Cardiac septum (tissue), 1 donor: ENCODE results near the gene CNTNAP2. TPM values are rescaled to one million over a fixed set of nuclear protein-coding genes. Genes with fewer than 3 reads are reported as not detected.

Experiments
- DNase-seq: peaks from one replicate; pipeline ENCODE4 v3.0.0-alpha.2; 2020; ENCODE audit warnings: low spot score
- intact Hi-C: fragments of 100-400 bp; cut with DNase I; formaldehyde crosslinking; loops from one replicate; pipeline ENCODE4 v1.14.0; 2022
- total RNA-seq: library from RNA; stranded (reverse); fragmentation: NEBNext Ultra II Directional; extraction: Animal tissue kit (Norgen Biotek cat#: 25700); gene quantifications from one replicate; pipeline ENCODE4 v1.2.1, GENCODE V29; 2021
- donor health status: DM: no; HTN: no; CAD: no.

The CNTNAP2 gene
- total RNA-seq, 1 donor from 2014 or later, result 0.22 TPM

DNA sequence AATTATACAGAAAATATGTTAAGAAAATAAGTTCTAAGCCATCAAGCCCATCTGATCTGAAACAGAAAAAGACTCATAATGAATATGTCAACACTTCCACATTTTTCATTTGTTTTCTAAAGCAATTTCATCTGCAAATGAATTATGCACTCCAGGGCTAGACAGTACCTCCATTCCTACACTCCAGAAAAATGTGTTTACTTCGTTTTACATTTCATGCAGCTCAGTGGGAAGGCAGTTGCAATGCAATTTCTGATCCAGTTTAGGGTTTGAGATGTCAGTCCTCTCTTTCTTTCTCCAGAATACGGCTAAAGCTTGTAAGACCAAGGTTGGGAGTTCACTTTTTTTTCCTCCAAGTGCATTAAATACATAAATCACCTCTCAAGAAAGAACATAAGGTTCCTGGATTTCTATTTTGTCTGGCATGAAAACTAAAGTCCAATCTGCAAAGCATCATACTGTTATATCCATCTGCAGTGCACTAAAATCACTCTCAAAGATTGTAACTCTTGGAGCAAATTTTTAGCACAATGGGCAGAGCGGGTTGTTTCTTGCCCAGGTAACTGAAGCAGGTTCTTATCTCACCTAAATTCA lies 2125.2 kb downstream of the CNTNAP2 start:
- no peak for DNase-seq
- intact Hi-C loops, result no loop called here

DNA sequence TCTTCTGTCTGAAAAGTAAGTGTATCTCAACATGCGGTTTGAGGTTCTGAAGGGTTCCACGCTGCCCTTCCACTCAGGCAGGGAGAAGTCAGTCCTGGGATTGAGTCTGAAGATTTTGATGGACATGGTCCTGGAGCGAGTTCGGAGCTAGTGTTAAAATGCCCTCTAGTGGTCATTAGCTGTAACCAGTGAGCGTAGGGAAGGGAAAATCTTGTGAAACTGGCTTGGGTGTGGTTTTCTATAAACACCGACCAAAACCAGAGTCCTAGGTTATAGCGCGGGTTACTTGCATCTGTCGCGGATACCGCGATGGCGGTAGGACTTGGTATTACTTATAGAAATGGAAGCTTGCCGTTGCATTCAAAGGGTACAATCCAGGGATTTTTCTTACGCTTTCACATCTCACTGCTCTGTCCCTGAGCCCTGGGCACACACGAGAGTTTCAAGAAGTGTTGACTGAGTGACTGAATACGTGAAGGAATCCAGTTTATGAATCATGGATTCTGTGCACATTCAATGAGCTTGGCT lies 2125.8 kb downstream of the CNTNAP2 start:
- intact Hi-C loops, result no loop called here
- no peak for DNase-seq

DNA sequence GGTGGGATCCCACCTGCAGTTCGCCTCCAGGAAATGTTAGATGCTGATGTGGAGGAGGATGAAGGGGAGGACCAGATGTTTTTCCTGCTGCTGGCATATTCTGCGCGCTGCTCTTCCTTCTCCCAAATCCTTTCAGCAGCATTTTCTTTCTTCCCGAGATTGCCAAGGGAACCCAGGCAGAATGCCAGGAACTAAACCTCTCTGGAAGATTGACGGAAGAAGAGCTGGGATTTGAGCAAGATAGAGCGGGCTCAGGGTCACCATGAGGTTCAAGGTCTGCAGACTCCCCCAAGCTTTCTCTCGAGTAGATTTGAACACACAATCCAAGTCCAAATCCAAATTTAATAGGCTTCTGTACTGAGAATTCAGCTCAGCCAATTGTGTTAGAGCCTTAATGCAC lies 2128.8 kb downstream of the CNTNAP2 start:
- no peak for DNase-seq
- intact Hi-C loops, result no loop called here

DNA sequence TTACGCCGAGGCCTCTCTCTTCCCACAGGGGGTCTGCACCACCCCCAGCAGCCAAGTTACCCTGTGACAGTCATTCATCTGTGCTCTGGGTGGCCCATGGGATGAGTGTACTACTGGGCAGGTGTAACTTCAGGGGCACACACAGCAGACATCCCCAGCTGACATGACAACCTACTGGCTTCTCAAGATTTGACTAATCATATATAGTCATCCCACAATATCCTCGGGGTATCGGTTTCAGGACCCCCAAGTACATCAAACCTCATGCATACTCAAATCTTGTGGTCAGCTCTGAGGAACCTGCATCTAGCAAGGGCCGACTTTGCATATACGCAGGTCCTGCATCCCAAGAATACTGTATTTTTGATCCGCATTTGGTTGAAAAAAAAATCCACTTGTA lies 2137.0 kb downstream of the CNTNAP2 start:
- no peak for DNase-seq
- intact Hi-C loops, result no loop called here

DNA sequence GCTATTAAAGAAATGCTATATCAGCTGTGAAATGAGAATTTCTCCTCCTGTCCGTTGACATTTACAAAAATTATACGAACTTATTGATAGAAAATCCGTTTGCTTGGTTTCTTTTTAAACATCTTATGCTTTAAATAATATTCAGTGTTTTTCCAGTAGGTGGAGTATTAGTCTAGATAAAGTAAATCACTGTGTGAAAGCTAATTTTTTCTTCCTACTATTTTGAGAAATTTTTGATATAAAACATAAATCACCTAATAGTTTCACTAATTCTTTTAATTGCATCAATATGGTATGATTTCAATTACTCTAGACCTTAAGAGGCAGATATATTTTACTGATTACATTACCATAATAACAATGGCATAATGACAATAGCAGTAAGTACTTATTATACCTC lies 2138.7 kb downstream of the CNTNAP2 start:
- no peak for DNase-seq
- intact Hi-C loops, result no loop called here

DNA sequence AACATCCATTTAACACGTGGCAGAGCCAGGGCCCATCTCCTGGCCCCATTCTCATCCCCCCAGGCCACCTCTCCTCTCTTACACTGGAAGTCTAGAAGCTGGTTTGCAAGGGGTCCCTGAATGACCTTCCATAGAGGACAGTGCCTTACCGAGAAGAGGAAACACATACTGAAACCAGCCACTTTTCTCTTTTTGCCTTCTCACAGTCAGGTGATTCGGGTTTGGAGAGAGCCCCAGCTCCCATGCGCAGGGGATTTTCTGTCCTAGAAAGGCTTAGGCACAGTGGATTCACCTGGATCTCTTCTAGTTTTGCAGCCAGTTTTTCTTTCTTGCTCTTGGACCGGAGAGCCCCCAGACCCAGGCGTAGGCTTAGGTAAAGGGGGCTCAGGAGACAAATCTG lies 2139.8 kb downstream of the CNTNAP2 start:
- intact Hi-C loops, result no loop called here
- DNase-seq, result no peak

DNA sequence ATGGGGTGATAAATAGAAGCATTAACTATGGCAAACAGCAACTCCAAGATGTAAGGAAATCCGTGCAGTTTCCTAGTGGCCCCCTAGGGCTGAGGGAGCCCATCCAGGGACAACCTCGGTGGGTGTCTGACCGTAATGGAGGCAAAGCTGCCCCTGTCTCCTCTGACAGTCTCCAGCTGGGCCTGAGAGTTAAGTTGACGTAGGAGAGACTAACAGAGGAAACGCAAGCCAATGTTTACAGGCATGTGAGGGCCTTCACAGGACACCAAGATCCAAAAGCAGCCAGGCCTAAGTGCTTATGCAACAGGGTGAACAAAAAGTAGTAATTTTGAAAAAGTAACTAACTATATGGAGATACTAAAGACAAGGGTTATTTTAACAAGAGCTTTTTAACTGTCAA lies 2144.0 kb downstream of the CNTNAP2 start:
- no peak for DNase-seq
- intact Hi-C loops, result loop anchor here (10.0 kb wide), 1 partner anchor 1016 kb away; no protein-coding TSS in a partner anchor

DNA sequence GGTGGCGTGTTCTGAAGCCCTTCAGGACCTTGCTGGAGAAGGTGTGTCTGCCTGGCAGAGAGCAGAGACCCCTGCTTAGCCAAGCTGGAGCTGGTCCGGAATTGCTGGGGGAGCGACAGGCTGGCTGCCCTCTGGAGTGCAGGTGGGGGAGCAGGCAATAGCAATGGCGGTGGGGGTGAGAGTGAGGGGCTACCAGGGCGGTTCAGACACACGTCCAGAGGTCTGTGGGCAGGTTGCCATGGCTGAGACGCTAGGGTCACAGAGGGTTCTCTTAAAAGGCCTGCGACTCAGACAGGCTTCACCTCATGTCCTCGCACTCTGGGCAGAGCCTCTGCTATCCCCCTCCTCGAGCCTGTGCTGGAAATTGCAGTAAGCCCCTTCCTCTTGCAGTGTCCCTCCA lies 2144.9 kb downstream of the CNTNAP2 start:
- intact Hi-C loops, result loop anchor here (10.0 kb wide), 1 partner anchor 1017 kb away; no protein-coding TSS in a partner anchor
- no peak for DNase-seq

DNA sequence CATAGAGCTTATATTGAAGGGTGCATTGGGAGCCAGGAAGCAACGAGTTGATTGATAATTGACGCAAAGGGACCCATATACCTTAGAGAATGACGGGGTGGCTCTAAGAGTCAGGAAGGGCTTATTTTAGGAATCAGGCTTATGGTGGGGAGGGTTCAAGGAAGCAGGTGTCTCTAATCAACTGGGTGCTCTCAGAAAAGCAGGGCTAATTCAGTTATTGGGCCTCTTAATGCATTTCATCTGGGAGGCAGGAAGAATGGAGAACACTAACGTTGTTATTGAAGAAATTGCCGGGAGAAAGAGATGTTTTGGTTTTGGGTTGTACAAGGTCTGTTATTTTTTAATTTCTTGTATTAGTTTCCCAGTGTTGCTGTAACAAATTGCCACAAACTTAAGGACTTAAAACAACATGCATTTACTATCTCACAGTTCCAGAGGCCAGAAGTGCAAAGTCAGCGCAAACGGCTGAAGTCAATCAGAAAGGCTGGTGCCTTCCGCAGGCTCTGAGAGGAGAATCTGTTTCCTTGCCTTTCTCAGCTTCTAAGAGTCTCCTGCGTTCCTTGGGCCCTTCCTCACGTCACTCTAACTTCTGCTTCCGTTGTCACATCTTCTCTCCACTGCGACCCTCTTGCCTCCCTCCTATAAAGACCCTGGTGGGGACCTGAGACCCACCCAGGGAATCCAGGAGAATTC lies 2145.5 kb downstream of the CNTNAP2 start:
- intact Hi-C loops, result loop anchor here (10.0 kb wide), 1 partner anchor 1017 kb away; no protein-coding TSS in a partner anchor
- no peak for DNase-seq

DNA sequence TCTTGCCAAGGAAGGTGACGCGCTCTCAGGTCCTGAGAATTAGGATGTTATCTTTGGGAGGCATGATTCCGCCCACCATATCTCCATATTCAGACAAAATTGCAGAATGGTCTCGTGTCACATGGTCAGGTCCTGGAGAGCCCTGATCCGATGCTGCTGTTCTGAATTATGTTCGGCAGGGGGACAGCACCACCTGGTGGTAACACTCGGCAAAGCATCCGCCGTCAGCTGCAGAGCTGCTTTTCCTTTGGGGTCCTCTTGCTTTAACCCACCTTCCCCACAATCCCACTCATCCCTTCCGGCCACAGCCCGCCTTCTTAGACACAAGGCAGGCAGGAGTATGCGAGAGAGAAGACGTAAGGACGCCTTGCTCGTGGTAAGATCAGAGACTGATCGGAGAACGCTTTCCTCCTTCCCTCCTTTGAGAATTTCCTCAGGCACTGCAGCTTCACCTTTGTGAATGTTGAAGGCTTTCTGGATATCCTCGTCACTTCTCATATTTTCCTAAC lies 2146.2 kb downstream of the CNTNAP2 start:
- peak; percentile 80 for DNase-seq
- intact Hi-C loops, result loop anchor here (10.0 kb wide), 1 partner anchor 1018 kb away; no protein-coding TSS in a partner anchor

DNA sequence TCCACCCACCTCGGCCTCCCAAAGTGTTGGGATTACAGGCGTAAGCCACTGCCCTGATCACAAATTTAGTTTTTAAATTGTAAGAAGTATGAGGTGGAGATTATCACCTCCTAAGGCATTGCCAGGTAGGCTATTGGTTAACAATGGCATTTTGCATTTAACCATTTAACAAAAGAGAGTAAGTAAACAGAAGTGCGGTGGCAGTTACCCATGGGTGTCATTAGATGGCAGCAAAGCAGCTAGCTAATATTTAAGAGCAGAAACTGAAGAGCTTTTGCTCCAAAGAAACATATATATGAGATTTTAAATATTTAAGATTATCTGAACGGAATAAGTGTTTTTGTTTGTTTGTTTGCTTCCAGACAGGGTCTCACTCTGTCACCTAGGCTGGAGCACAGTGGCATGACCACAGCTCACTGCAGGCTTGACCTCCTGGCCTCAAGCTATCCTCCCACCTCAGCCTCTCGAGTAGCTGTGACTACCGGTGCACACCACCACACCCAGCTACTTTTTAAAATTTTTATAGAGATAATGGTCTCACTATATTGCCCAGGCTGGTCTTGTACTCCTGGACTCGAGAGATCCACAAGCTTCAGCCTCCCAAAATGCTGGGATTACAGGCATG lies 2148.4 kb downstream of the CNTNAP2 start:
- DNase-seq, result no peak
- intact Hi-C loops, result loop anchor here (10.0 kb wide), 1 partner anchor 1020 kb away; no protein-coding TSS in a partner anchor

DNA sequence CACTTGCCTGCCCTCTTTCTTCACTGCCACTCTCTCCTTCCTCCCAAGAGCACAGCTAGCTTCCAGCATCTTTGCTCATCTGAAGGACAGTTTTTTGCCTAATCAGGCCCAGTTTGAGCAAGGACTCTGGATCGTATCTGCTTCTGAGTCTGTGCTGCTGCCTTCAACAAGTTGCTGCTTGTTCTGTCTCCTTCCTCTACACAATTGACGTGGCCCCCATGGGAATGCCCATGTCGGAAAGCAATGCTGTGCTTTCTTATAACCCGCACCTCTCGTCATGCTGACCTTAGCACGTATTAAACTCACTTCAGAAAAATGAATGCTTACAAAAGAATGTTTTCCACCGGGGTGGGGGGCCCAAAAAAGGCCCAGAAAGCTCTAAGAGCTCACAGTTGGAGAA lies 2149.3 kb downstream of the CNTNAP2 start:
- intact Hi-C loops, result loop anchor here (10.0 kb wide), 1 partner anchor 1021 kb away; no protein-coding TSS in a partner anchor
- DNase-seq, result no peak

DNA sequence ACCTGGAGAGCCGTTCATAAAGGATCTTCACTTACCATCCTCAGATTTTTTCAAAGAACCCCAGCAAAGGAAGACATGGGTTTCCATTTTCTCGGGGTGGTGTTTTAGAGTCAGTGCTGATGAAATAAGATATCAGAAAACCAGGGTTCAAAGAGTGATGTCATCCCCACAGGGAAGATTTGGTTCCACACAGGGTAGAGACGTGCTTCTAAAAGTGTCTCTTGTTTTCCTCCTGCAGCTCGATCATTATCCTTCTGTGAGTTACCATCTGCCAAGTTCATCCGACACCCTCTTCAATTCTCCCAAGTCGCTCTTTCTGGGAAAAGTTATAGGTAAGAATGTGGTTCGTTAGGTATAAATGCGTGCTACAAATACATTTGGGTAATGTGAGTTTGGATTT lies 2150.2 kb downstream of the CNTNAP2 start:
- DNase-seq, result no peak
- intact Hi-C loops, result loop anchor here (10.0 kb wide), 1 partner anchor 1022 kb away; no protein-coding TSS in a partner anchor

DNA sequence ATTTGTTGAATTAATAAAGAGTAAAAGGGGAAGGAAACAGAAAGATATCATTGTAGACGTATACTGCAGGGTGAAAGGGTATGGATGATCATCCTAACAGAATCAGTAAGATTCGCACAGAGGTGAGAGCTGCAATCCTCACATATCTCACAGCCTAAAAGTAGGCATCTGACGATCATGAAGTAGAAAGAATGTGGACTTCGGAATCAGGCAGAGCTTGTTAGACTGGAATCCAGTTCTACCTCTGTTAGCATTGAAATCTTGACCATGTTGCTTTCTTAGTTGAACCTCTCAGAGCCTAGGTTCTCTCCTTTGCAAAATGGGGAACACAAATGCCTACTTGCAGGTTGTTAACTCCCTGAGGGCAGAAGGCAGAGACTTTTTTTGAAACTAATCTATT lies 2154.0 kb downstream of the CNTNAP2 start:
- no peak for DNase-seq
- intact Hi-C loops, result no loop called here

DNA sequence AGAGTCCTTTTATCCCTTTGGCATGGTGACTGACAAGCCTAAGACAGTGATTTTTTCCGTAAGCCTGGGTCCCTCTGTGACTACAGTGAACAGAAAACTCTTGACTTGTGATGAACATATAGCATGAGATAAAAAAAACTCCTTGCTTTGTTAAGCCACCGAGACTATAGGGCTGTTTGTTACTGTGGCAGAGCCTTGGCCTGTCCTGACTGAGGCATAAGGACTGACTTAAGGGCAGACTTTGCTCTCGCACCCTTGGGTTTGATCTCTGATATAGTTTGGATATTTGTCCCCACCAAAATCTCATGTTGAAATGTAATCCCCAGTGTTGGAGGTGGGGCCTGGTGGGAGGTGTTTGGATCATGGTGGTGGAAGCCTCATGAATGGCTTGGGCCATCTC lies 2157.5 kb downstream of the CNTNAP2 start:
- intact Hi-C loops, result no loop called here
- DNase-seq, result no peak

DNA sequence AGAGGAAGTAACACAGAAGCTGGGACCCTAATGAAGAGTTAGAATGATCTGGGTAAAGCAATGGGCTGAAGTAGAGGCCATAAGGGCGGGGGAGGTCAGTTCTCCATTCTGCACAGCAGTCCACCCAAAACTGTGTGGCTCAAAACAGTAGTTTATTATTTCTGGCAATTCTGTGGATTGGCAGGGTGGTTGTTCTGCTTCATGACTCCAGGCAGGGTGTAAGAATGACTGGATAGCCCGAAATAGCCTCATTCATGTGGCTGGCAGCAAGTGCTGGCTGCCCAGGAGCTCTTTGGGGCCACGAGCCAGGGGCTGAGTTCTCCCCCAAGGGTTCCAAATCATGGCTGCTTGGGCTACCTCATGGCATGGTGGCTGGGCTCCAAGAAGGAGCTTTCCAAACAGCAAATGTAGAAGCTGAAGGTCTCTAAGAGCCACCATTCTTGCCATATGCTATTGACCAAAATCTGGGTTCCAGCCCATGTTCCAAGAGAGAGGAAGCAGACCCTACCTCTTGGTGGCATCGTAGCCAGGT lies 2158.8 kb downstream of the CNTNAP2 start:
- intact Hi-C loops, result no loop called here
- no peak for DNase-seq

DNA sequence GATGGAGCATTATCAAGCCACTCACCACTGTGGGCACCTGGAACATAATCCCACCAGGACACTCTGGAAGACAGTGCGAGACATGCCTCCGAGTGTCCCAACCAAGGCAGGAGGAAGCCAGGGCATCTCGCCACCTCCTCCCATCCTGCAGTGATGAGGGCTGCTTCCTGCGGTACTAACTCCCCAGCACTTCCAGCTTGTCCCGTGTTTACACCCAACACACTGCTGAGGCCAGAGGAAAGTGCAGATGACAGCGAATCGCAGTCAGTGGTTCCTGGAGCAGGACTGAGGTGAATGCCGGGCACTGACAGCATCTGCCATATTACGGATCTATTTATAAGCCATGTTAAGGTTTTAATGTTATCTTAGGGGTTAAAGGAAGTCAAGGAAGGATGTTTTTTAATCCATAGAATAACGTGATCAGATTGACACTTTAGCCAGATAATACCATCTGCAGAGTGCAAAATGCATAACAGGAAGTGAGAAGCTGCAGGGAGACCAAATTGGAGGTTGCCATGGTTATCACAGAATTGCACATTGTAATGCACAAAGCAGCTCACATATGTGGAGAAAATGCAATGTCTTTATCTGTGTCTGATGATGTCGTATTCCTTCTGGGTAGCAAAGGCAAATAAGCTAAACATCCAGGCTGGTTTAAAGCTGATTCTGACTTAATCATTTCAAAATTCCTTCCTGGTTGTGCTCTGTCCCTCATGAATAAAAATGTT lies 2159.9 kb downstream of the CNTNAP2 start:
- no peak for DNase-seq
- intact Hi-C loops, result no loop called here

DNA sequence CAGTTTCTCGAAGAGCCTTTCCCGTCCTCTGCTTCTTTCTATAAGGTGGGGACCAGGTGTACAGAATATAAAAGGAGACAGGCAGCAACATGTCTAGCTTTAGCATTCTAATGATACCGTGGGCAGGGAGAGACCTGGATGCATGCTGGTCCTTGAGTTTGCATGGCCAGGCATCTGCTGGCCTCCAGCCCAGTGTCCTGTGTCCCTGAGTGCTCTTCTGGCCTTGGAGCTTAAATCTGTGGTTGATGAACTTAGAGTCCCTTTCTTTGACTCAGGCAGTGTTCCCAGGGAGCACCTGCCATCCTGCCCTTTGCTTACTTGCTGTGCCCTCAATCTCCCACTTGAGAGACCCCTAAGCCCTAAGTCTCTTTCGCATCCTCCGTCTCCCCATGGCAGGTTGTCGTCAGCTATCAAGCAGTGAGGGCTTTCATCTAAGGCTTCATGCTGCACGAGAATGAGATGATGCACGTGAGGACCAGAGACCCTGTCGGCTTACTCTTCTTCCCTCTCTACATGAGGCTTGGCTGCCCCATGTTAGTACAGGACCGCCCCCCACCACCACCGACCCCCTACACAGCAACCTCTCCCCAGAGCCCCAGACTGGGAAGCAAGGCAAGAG lies 2160.6 kb downstream of the CNTNAP2 start:
- intact Hi-C loops, result no loop called here
- DNase-seq, result no peak

DNA sequence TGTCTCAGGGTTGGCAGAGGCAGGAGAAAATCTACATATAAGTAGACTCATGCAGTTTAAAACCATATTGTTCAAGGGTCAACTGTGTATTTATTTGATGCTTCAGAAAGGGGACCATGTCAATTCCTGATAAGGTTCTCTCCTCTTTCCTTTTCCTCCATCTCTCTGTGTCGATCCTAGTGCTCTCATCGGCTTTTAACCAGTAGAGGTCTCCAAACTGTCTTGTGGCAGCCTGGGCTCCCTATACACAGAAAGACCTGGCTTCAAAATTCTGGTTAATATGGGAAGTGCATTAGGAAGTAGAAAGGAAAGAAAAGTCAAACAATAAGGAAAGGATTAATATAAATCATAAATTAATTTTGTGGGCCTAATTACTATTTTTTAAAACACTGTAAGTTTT lies 2169.5 kb downstream of the CNTNAP2 start:
- intact Hi-C loops, result no loop called here
- no peak for DNase-seq
